Upper lobe of left lung (tissue), 4 donors: ENCODE data around the gene PRKAA2.

Source experiments
- EP300 ChIP-seq, 4 donors: sonication (generic); formaldehyde crosslinking; IDR thresholded peaks; one replicate each; pipeline ENCODE4 v1.5.1; 2017; ENCODE audit warnings: antibody characterized with exemption in 4 of 4, control low read depth in 2 of 4
- POLR2A ChIP-seq, 4 donors: fragments of 450-650 bp; IDR thresholded peaks; one replicate each; pipeline ENCODE4 v1.5.1; 2016 to 2017; ENCODE audit warnings: antibody characterized with exemption in 4 of 4, mild to moderate bottlenecking in 2 of 4
- TF ChIP-seq, protein P1 (sequence below), 6 experiments: fragments of 450-650 bp in 4 of 6; fragments of 200-600 bp in 2 of 6; sonication (generic) in 2 of 6; IDR thresholded peaks; one replicate each; pipeline ENCODE4 v1.5.1; 2016 to 2019; ENCODE audit warnings: antibody characterized with exemption in 6 of 6

DNA sequence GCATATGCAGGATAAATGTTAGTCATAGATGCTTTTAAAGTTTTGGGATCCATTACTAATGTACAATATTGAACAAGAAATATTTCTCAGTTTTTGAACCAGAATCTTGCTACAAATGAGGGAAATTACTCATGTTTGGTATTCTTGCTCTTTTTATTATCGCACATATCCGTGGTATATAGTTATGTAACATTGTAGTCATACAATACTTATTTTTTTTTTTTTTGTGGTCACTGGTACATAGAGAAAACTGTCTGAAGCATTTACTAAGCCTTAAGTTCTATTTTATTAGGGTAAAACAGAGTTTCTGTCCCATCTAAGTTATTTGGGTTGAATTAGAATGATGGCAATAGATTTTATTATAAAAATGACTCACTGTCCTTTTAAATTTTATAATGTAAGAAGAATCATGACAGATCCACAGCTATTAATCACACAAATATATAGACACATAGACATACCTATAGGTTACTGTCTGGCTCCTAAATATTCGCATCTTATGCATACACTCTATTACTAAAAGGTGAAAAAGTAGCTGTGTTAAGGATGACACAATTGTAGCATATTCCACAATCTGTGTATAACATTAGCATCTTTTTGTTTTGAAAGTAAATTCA, 18.0 kb upstream of the PRKAA2 start:
- TF ChIP-seq, protein P1, sequence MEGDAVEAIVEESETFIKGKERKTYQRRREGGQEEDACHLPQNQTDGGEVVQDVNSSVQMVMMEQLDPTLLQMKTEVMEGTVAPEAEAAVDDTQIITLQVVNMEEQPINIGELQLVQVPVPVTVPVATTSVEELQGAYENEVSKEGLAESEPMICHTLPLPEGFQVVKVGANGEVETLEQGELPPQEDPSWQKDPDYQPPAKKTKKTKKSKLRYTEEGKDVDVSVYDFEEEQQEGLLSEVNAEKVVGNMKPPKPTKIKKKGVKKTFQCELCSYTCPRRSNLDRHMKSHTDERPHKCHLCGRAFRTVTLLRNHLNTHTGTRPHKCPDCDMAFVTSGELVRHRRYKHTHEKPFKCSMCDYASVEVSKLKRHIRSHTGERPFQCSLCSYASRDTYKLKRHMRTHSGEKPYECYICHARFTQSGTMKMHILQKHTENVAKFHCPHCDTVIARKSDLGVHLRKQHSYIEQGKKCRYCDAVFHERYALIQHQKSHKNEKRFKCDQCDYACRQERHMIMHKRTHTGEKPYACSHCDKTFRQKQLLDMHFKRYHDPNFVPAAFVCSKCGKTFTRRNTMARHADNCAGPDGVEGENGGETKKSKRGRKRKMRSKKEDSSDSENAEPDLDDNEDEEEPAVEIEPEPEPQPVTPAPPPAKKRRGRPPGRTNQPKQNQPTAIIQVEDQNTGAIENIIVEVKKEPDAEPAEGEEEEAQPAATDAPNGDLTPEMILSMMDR (IDR thresholded peaks at IDR 0.05) = no peak
- TF ChIP-seq EP300 (IDR thresholded peaks at IDR 0.05) (no peak), POLR2A (IDR thresholded peaks at IDR 0.05) (no peak)
